ENCODE measurements around the gene ALDH7A1. TPM values are rescaled to one million over a fixed set of nuclear protein-coding genes. Genes with fewer than 3 reads are reported as not detected.

ALDH7A1 gene
- total RNA-seq, 1 donor from 2014 or later, result 76.6 TPM

DNA sequence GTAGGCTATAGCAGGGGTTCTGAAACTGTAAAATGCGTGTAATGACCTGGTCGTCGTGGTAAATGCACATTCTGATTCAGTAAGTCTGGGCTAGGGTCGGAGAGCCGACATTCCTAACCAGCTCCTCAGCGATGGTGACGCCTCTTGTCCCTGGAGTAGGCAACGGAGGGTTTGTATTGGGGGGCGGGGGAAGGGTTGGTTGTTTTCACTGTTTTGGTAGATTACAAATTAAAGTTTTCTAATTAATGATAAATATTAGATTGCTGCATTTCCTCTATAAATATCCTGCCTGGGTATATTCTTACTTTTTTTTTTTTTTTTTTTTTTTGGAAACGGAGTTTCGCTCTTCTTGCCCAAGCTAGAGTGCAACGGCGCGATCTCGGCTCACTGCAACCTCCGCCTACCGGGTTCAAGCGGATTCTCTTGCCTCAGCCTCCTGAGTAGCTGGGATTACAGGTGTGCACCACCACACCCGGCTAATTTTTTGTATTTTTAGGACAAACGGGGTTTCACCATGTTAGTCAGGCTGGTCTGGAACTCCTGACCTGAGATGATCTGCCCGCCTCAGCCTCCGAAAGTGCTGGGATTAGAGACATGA, 566 bp upstream of the ALDH7A1 start:
- Mint-ChIP-seq H3K27me3 (ENCODE audit: unreplicated experiment) (peaks cover 6% of the 10 kb centered on the region), H3K4me1 (ENCODE audit: unreplicated experiment) (peaks cover 31% of the 10 kb centered on the region), H3K36me3 (ENCODE audit: low read depth, unreplicated experiment) (peaks cover 8% of the 10 kb centered on the region), H3K4me3 (ENCODE audit: unreplicated experiment) (peak overlapping the region; percentile 94), H3K27ac (ENCODE audit: unreplicated experiment) (peak overlapping the region; percentile 98), H3K9me3 (ENCODE audit: unreplicated experiment) (no peaks in the 10 kb centered on the region)
- DNase-seq (ENCODE audit: low spot score), result no peak
- TF ChIP-seq, protein P1, sequence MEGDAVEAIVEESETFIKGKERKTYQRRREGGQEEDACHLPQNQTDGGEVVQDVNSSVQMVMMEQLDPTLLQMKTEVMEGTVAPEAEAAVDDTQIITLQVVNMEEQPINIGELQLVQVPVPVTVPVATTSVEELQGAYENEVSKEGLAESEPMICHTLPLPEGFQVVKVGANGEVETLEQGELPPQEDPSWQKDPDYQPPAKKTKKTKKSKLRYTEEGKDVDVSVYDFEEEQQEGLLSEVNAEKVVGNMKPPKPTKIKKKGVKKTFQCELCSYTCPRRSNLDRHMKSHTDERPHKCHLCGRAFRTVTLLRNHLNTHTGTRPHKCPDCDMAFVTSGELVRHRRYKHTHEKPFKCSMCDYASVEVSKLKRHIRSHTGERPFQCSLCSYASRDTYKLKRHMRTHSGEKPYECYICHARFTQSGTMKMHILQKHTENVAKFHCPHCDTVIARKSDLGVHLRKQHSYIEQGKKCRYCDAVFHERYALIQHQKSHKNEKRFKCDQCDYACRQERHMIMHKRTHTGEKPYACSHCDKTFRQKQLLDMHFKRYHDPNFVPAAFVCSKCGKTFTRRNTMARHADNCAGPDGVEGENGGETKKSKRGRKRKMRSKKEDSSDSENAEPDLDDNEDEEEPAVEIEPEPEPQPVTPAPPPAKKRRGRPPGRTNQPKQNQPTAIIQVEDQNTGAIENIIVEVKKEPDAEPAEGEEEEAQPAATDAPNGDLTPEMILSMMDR (IDR thresholded peaks at IDR 0.05; ENCODE audit: unreplicated experiment), result no peak

DNA sequence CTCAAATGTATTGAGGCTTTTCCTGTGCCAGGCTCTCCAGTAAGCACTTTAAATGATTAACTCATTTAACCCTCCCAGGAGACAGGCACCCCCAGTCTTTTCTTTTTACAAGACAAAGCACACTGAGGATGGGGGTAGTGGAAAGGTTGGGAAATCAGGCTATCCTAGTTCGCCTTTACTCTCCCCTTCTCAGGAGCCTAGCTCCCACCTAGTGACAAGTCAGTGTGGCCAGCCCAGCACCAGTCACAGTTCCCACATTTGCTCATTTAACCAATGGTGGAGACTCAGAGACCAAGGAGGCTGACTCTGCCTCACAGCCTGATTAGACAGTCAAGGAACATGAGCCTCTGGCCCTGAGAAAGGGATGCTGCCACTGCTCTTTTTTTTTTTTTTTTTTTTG, 3.5 kb downstream of the ALDH7A1 start:
- H3K9me3 Mint-ChIP-seq (ENCODE audit: unreplicated experiment), result no peaks in the 10 kb centered on the region
- no peak overlapping the region for H3K4me3 Mint-ChIP-seq (ENCODE audit: unreplicated experiment)
- peaks cover 16% of the 10 kb centered on the region for H3K4me1 Mint-ChIP-seq (ENCODE audit: unreplicated experiment)
- no peak for DNase-seq (ENCODE audit: low spot score)
- peaks cover 10% of the 10 kb centered on the region for H3K36me3 Mint-ChIP-seq (ENCODE audit: low read depth, unreplicated experiment)
- H3K27me3 Mint-ChIP-seq (ENCODE audit: unreplicated experiment), result peaks cover 1% of the 10 kb centered on the region
- TF ChIP-seq, protein P1 (IDR thresholded peaks at IDR 0.05; ENCODE audit: unreplicated experiment), result no peak
- H3K27ac Mint-ChIP-seq (ENCODE audit: unreplicated experiment), result no peak overlapping the region

DNA sequence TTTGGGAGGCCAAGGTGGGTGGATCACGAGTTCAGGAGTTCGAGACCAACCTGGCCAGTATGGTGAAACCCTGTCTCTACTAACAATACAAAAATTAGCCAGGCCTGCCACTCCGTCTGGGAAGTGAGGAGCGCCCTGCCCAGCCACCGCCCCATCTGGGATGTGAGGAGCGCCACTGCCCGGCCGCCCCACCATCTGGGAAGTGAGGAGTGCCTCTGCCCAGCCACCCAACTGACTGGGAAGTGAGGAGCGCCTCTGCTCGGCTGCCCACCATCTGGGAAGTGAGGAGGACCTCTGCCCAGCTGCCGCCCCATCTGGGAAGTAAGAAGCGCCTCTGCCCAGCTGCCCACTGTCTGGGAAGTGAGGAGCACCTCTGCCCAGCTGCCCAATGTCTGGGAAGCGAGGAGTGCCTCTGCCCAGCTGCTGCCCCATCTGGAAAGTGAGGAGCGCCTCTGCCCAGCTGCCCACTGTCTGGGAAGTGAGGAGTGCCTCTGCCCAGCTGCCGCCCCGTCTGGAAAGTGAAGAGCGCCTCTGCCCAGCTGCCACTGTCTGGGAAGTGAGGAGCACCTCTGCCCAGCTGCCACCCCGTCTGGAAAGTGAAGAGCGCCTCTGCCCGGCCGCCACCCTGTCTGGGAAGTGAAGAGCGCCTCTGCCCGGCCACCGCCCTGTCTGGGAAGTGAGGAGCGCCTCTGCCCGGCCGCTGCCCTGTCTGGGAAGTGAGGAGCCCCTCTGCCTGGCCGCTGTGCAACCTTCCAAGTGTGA, 5.3 kb downstream of the ALDH7A1 start:
- Mint-ChIP-seq H3K36me3 (ENCODE audit: low read depth, unreplicated experiment) (peaks cover 10% of the 10 kb centered on the region), H3K27me3 (ENCODE audit: unreplicated experiment) (peaks cover 1% of the 10 kb centered on the region), H3K9me3 (ENCODE audit: unreplicated experiment) (no peaks in the 10 kb centered on the region), H3K27ac (ENCODE audit: unreplicated experiment) (no peak overlapping the region), H3K4me1 (ENCODE audit: unreplicated experiment) (peaks cover 14% of the 10 kb centered on the region), H3K4me3 (ENCODE audit: unreplicated experiment) (no peak overlapping the region)
- no peak for DNase-seq (ENCODE audit: low spot score)
- TF ChIP-seq, protein P1 (IDR thresholded peaks at IDR 0.05; ENCODE audit: unreplicated experiment), result no peak

DNA sequence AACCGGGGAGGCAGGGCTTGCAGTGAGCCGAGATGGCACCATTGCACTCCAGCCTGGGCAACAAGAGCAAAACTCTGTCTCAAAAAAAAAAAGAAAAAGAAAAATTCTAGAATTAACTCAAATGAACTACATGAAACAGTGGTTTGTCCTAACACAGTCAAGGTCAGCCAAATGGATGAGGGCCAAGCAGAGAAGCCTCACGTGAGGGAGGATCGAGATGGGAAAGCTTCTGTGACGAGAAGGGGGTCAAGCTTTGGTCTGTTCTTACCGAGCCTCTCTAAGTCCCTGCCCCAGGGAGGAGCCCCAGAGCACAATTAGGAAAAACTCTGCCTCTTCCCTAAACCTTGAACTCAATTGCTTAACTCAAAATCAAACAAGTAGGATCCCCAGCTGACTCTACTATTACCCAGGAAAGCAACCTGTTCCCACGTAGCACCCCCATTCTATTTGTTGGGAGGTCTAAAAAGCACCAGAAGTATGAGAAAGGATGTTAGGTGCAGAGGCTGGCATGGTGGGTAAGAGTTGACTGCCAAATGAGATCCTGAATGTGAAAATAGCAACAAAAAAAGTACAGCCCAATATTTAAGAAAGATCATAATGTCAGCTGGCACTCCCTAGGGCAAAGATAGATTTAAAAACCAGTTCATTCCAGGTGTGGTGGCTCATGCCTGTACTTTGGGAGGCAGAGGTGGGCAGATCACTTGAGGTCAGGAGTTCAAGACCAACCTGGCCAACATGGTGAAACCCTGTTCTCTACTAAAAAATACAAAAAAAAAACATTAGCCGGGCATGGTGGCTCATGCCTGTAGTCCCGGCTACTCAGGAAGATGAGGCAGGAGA, 7.2 kb downstream of the ALDH7A1 start:
- no peak overlapping the region for H3K27ac Mint-ChIP-seq (ENCODE audit: unreplicated experiment)
- H3K4me3 Mint-ChIP-seq (ENCODE audit: unreplicated experiment), result no peak overlapping the region
- H3K4me1 Mint-ChIP-seq (ENCODE audit: unreplicated experiment), result peaks cover 4% of the 10 kb centered on the region
- H3K27me3 Mint-ChIP-seq (ENCODE audit: unreplicated experiment), result peaks cover 2% of the 10 kb centered on the region
- H3K9me3 Mint-ChIP-seq (ENCODE audit: unreplicated experiment), result no peaks in the 10 kb centered on the region
- peaks cover 12% of the 10 kb centered on the region for H3K36me3 Mint-ChIP-seq (ENCODE audit: low read depth, unreplicated experiment)
- TF ChIP-seq, protein P1 (IDR thresholded peaks at IDR 0.05; ENCODE audit: unreplicated experiment), result no peak
- no peak for DNase-seq (ENCODE audit: low spot score)
